HepG2 (cell line): ENCODE data around the gene FLG. TPM values are rescaled to one million over a fixed set of nuclear protein-coding genes. Genes with fewer than 3 reads are reported as not detected.

Experiments
- ATAC-seq: fragments of 200-7000 bp; cut with Tn5 transposase; 3 replicates; pipeline ENCODE4 v1.9.1; 2020; ENCODE audit warnings: mild to moderate bottlenecking, moderate library complexity
- Bru-seq: library from RNA; stranded (reverse); fragments of 400-500 nt; gene quantifications from one replicate; lab custom pipeline; 2021; lab: Mats Ljungman, UMichigan
- BruChase-seq, 2 experiments: library from RNA; stranded (reverse); fragments of 400-500 nt; gene quantifications; one replicate each; lab custom pipeline; 2021; lab: Mats Ljungman, UMichigan
- BruUV-seq: library from RNA; stranded (reverse); fragments of 400-500 nt; replicated peaks from 2 replicates; lab custom pipeline; 2021; lab: Mats Ljungman, UMichigan
- CTCF ChIA-PET: fragments of 300-600 bp; formaldehyde crosslinking; extraction: SDS; loops from one replicate; lab custom pipeline; 2021; ENCODE audit warnings: low total read pairs, inconsistent platforms, low intra/inter-chr PET ratio; lab: Yijun Ruan, JAX
- POLR2A ChIA-PET: fragments of 350-600 bp; sonication (Branson Sonifier 250); formaldehyde crosslinking; loops from one replicate; lab custom pipeline; 2020; ENCODE audit warnings: antibody characterized with exemption, inconsistent platforms; lab: Yijun Ruan, JAX
- DNase-seq: peaks from one replicate; pipeline ENCODE4 v3.0.0-alpha.2; 2015; ENCODE audit warnings: low spot score
- FAIRE-seq: peaks from 3 replicates; lab custom pipeline; 2011; peaks lifted over from hg19 to GRCh38; lab: Jason Lieb, UNC
- H2AFZ ChIP-seq: one replicate; pipeline ENCODE4 v1.6.1; 2011; ENCODE audit warnings: low read length, inconsistent platforms
- H3K27ac ChIP-seq: fragments of 300-600 bp; 3 replicates; pipeline ENCODE4 v1.8.0; 2011; ENCODE audit warnings: mixed run types, mild to moderate bottlenecking, mixed read lengths, low read length, inconsistent platforms; ENCODE audit not compliant: insufficient read depth; ENCODE audit errors: extremely low read length
- H3K27me3 ChIP-seq, 2 experiments: fragments of 200-600 bp in 1 of 2; 2 replicates in 1 of 2; 3 replicates in 1 of 2; pipeline versions ENCODE4 v1.6.0 to v1.8.0; 2011; ENCODE audit warnings: low read length in 2 of 2, mild to moderate bottlenecking in 2 of 2, moderate library complexity in 2 of 2, inconsistent platforms in 1 of 2; ENCODE audit not compliant: insufficient read depth in 2 of 2, control insufficient read depth in 1 of 2
- H3K36me3 ChIP-seq, 2 experiments: fragments of 200-600 bp in 1 of 2; replicated peaks in 1 of 2; 2 replicates in 1 of 2; 3 replicates in 1 of 2; pipeline versions ENCODE4 v1.5.1 to v1.8.0; 2011; ENCODE audit warnings: low read length in 2 of 2, inconsistent platforms in 1 of 2; ENCODE audit not compliant: insufficient read depth in 2 of 2, control insufficient read depth in 1 of 2
- H3K4me1 ChIP-seq: 2 replicates; pipeline ENCODE4 v1.5.1; 2012; ENCODE audit warnings: low read length, inconsistent platforms; ENCODE audit not compliant: insufficient read depth
- H3K4me2 ChIP-seq: 2 replicates; pipeline ENCODE4 v1.6.0; 2011; ENCODE audit warnings: low read depth, low read length, inconsistent platforms
- H3K4me3 ChIP-seq, 3 experiments: fragments of 200-600 bp in 1 of 3; sonication (generic), shearing (Covaris generic) in 1 of 3; replicated peaks in 1 of 3; 2 replicates each; pipeline ENCODE4 v1.5.1; 2011 to 2016; ENCODE audit warnings: low read length in 3 of 3, inconsistent platforms in 2 of 3, low read depth in 2 of 3, mild to moderate bottlenecking in 2 of 3, control low read depth in 1 of 3, mixed read lengths in 1 of 3; ENCODE audit not compliant: insufficient read depth in 1 of 3
- H3K79me2 ChIP-seq: one replicate; pipeline ENCODE4 v1.6.1; 2011; ENCODE audit warnings: low read length, inconsistent platforms; ENCODE audit not compliant: insufficient read depth
- H3K9ac ChIP-seq: 2 replicates; pipeline ENCODE4 v1.6.0; 2011; ENCODE audit warnings: mild to moderate bottlenecking, low read depth, low read length, inconsistent platforms; ENCODE audit not compliant: insufficient read depth
- H3K9me3 ChIP-seq: 2 replicates; pipeline ENCODE4 v1.5.1; 2012; ENCODE audit warnings: mild to moderate bottlenecking, low read length
- H4K20me1 ChIP-seq: 2 replicates; pipeline ENCODE4 v1.6.0; 2011; ENCODE audit warnings: inconsistent platforms, mild to moderate bottlenecking, low read length, moderate library complexity; ENCODE audit not compliant: insufficient read depth
- BORCS8-MEF2B ChIP-seq: sonication (generic); formaldehyde crosslinking; IDR thresholded peaks from 2 replicates; pipeline ENCODE4 v1.8.0; 2022; ENCODE audit warnings: mild to moderate bottlenecking, missing genetic modification reagents
- HCFC1 ChIP-seq: fragments of 150-350 bp; IDR thresholded peaks from 2 replicates; pipeline ENCODE4 v1.6.1; 2014; ENCODE audit warnings: low read depth, low read length
- KLF6 ChIP-seq: IDR thresholded peaks from 2 replicates; pipeline ENCODE4 v1.8.0; 2016; ENCODE audit warnings: missing biosample characterization, missing genetic modification reagents
- NONO ChIP-seq, 2 experiments: fragments of 450-650 bp in 1 of 2; sonication (generic) in 1 of 2; formaldehyde crosslinking in 1 of 2; IDR thresholded peaks in 1 of 2; conservative IDR thresholded peaks in 1 of 2; 2 replicates each; pipeline versions ENCODE4 v1.6.1 to v1.8.0; 2017 to 2022; ENCODE audit warnings: mild to moderate bottlenecking in 1 of 2, missing genetic modification reagents in 1 of 2, moderate library complexity in 1 of 2
- TFAP4 ChIP-seq: sonication (generic); IDR thresholded peaks from 2 replicates; pipeline ENCODE4 v1.6.1; 2016; ENCODE audit warnings: low read depth, borderline replicate concordance
- ZMAT5 ChIP-seq: sonication (generic); formaldehyde crosslinking; IDR thresholded peaks from 2 replicates; pipeline ENCODE4 v1.5.0; 2020; ENCODE audit warnings: mild to moderate bottlenecking, low read depth, missing genetic modification reagents, borderline replicate concordance
- ZNF292 ChIP-seq: sonication (generic); formaldehyde crosslinking; IDR thresholded peaks from 2 replicates; pipeline ENCODE4 v1.8.1; 2022; ENCODE audit warnings: mild to moderate bottlenecking, low read depth, missing genetic modification reagents, borderline replicate concordance
- WGBS: methylation state at CpG from one replicate; pipeline ENCODE4 v1.1.6; 2017; ENCODE audit warnings: low lambda C conversion rate; 5-methylcytosine and 5-hydroxymethylcytosine counted together
- in situ Hi-C: cut with HindIII; loops from 2 replicates; pipeline ENCODE4 v1.10.0; 2017; ENCODE audit warnings: low pct_unique_long_range_greater_than_20kb; ENCODE audit not compliant: extremely low pct_ligation_motif_present
- intact Hi-C: fragments of 100-400 bp; cut with micrococcal nuclease; formaldehyde crosslinking; loops from one replicate; pipeline ENCODE4 v1.10.0; 2022; ENCODE audit not compliant: unreplicated experiment
- long read RNA-seq, 2 experiments: library from RNA in 1 of 2; library from polyadenylated mRNA in 1 of 2; stranded (forward) in 1 of 2; unstranded in 1 of 2; transcript quantifications; one replicate each; pipeline ENCODE4 v2.0.0, GENCODE V29; 2019 to 2022
- polyA minus RNA-seq, 3 experiments: library from RNA; depleted of rRNA, polyadenylated mRNA; stranded (reverse); fragments of >200 nt; gene quantifications; 2 replicates each; pipeline ENCODE4 v1.2.3, GENCODE V29; 2011; ENCODE audit warnings: low replicate concordance in 1 of 3
- polyA plus RNA-seq, 8 experiments: library from polyadenylated mRNA; depleted of rRNA in 3 of 8; stranded (reverse) in 7 of 8; unstranded in 1 of 8; fragments of >200 nt; fragmentation: Illumina TruSeq in 4 of 8; extraction: Trizol in 4 of 8; gene quantifications; 2 replicates each; pipeline versions ENCODE4 v1.2.1 to v1.2.3, GENCODE V29; 2011 to 2016; ENCODE audit warnings: low read depth in 4 of 8, missing spikeins in 1 of 8, mixed read lengths in 1 of 8; ENCODE audit not compliant: insufficient read depth in 1 of 8
- total RNA-seq, 5 experiments: library from RNA; depleted of rRNA; stranded (reverse); fragments of >200 nt; fragmentation: Illumina TruSeq; extraction: Trizol; gene quantifications; 2 replicates each; pipeline ENCODE4 v1.2.3, GENCODE V29; 2016; ENCODE audit warnings: low read depth in 1 of 5
- TF ChIP-seq, protein P1 (sequence below): sonication (generic); formaldehyde crosslinking; IDR thresholded peaks from 2 replicates; pipeline ENCODE4 v1.4.0; 2020; ENCODE audit warnings: mild to moderate bottlenecking, low read depth, missing genetic modification reagents

FLG gene
- total RNA-seq (2016; rRNA removed; fragmentation: Illumina TruSeq; extraction: Trizol) (not detected in 2 replicates), polyA plus RNA-seq (2011; rRNA removed) (0.01 TPM in 1 of 2 replicates, not detected in the other), polyA minus RNA-seq (2011; rRNA and poly(A)+ RNA removed; ENCODE audit: low replicate concordance) (0.06 and 0.07 TPM in 2 replicates), Bru-seq, nascent RNA (not detected), BruChase-seq, experiment 1, labeled RNA remaining after a 6-hour chase (not detected), BruChase-seq, experiment 2, labeled RNA remaining after a 2-hour chase (not detected)
- not detected in 2 replicates for total RNA-seq (2016; cell fraction: cytosol; rRNA removed; fragmentation: Illumina TruSeq; extraction: Trizol; ENCODE audit: low read depth)
- total RNA-seq (2016; cell fraction: insoluble cytoplasmic fraction; rRNA removed; fragmentation: Illumina TruSeq; extraction: Trizol): not detected in 2 replicates
- total RNA-seq (2016; cell fraction: membrane; rRNA removed; fragmentation: Illumina TruSeq; extraction: Trizol): not detected in 2 replicates
- total RNA-seq (2016; cell fraction: nucleus; rRNA removed; fragmentation: Illumina TruSeq; extraction: Trizol): not detected in 2 replicates
- under 0.01 TPM in 1 of 2 replicates, not detected in the other for polyA plus RNA-seq (2011; cell fraction: cytosol; rRNA removed)
- polyA plus RNA-seq (2011; cell fraction: nucleus; rRNA removed): 0.03 TPM in 1 of 2 replicates, not detected in the other
- polyA plus RNA-seq (2012): not detected in 2 replicates
- not detected in 2 replicates for polyA plus RNA-seq (2016; cell fraction: cytosol; fragmentation: Illumina TruSeq; extraction: Trizol; ENCODE audit: low read depth)
- polyA plus RNA-seq (2016; cell fraction: insoluble cytoplasmic fraction; fragmentation: Illumina TruSeq; extraction: Trizol; ENCODE audit: low read depth): not detected in 2 replicates
- polyA plus RNA-seq (2016; cell fraction: membrane; fragmentation: Illumina TruSeq; extraction: Trizol; ENCODE audit: low read depth): not detected in 2 replicates
- not detected in 2 replicates for polyA plus RNA-seq (2016; cell fraction: nucleus; fragmentation: Illumina TruSeq; extraction: Trizol; ENCODE audit: insufficient read depth, low read depth)
- polyA minus RNA-seq (2011; cell fraction: cytosol; rRNA and poly(A)+ RNA removed): not detected in 2 replicates
- not detected in 2 replicates for polyA minus RNA-seq (2011; cell fraction: nucleus; rRNA and poly(A)+ RNA removed)
- long read RNA-seq, experiment 1: 0 reads
- long read RNA-seq, experiment 2: 0 reads

DNA sequence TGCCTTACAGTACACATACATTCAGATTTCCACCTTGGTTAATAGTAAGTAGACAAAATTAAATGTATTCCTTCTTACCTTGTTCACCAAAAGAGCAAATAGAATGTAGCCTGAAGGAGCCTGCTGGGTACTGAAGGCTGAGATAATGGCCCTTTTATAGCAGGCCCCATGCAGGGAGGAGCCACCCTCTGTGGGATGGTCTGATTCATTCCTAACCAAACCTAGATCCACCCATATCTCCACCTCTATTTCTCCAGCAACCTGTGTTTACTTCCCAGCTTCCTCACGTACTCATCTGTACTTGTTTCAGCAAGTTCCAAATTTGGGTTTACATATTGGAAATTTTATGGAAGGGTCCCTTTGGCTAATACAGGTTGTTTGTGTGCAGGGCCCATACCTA is at the start of gene FLG:
Gene FLG, minus strand, starts transcription at position 129 of the 400 bp plus-strand sequence. CDS start 9,783 bp downstream, outside the sequence.
- BruUV-seq: no TSS peak
- ATAC-seq (no peak), FAIRE-seq (no peak), DNase-seq (no peak)
- Histone ChIP-seq H3K9me3 (no peaks in the 10 kb centered on the region), H2AFZ (no peak within 1 kb of the TSS), H3K27me3 (no peaks in the 10 kb centered on the region), H3K4me2 (no peak within 1 kb of the TSS), H3K4me1 (no peaks in the 10 kb centered on the region), H3K27ac (no peak within 1 kb of the TSS), H4K20me1 (no peaks in the 10 kb centered on the region), H3K36me3 (no peaks in the 10 kb centered on the region), H3K4me3 (no peak within 1 kb of the TSS), H3K9ac (no peak within 1 kb of the TSS)
- in situ Hi-C loops: no loop called here
- WGBS: 23% methylated on average over 1 of the region's 1 CpG
- intact Hi-C loops: no loop called here
- CTCF ChIA-PET: no interaction called here
- POLR2A ChIA-PET: no interaction called here
- TF ChIP-seq HCFC1 (no peak), TFAP4 (no peak), BORCS8-MEF2B (CRISPR knock-in tag) (no peak), KLF6 (CRISPR knock-in tag) (no peak), ZNF292 (CRISPR knock-in tag) (no peak), ZMAT5 (no peak), NONO (IDR thresholded peaks at IDR 0.05) (no peak), NONO (CRISPR knock-in tag; conservative IDR thresholded peaks at IDR 0.05) (no peak)
- TF ChIP-seq, protein P1, sequence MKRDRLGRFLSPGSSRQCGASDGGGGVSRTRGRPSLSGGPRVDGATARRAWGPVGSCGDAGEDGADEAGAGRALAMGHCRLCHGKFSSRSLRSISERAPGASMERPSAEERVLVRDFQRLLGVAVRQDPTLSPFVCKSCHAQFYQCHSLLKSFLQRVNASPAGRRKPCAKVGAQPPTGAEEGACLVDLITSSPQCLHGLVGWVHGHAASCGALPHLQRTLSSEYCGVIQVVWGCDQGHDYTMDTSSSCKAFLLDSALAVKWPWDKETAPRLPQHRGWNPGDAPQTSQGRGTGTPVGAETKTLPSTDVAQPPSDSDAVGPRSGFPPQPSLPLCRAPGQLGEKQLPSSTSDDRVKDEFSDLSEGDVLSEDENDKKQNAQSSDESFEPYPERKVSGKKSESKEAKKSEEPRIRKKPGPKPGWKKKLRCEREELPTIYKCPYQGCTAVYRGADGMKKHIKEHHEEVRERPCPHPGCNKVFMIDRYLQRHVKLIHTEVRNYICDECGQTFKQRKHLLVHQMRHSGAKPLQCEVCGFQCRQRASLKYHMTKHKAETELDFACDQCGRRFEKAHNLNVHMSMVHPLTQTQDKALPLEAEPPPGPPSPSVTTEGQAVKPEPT: no peak
- TF ChIP-seq, all 625 proteins: peak for 0
- no peaks in the 10 kb centered on the region for H3K79me2 ChIP-seq
